HTR-8/SVneo (cell line): ENCODE measurements around the gene BCL7B.
"Not testable (repeated sequence)": the region's sequence is repeated elsewhere in the genome, so short reads cannot be mapped to it uniquely, and the experiment has no call there.

Experiments
- DNase-seq: peaks from one replicate; pipeline ENCODE4 v3.0.0; 2011; ENCODE audit warnings: low spot score, mixed read lengths; ENCODE audit not compliant: insufficient read length
- FAIRE-seq: peaks from 2 replicates; lab custom pipeline; 2011; peaks lifted over from hg19 to GRCh38; lab: Jason Lieb, UNC

BCL7B gene

GRCh38 chr7:73538510-73538909, 19.0 kb downstream of the BCL7B start:
- not testable (repeated sequence) for FAIRE-seq, DNase-seq

DNA sequence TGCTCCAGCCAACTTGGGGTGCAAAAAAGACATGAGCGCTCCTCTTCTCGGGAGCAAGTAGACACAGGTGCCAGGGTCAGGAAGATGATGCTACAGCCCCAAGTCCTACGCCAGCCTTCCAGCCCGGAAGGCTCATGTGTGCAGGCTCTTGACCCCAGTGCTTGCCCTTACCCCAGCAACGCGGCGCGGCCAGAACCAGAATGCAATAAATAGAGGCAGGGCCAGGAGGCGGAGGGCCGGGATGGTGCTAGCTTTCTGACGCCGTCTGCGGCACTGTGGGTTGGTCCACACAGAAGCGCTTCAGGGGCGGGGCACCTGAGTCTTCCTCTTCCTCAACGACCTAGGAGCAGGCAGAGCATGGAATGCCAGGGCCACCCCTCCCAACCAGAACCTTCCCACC, 20.4 kb downstream of the BCL7B start:
- DNase-seq (no peak), FAIRE-seq (no peak)

DNA sequence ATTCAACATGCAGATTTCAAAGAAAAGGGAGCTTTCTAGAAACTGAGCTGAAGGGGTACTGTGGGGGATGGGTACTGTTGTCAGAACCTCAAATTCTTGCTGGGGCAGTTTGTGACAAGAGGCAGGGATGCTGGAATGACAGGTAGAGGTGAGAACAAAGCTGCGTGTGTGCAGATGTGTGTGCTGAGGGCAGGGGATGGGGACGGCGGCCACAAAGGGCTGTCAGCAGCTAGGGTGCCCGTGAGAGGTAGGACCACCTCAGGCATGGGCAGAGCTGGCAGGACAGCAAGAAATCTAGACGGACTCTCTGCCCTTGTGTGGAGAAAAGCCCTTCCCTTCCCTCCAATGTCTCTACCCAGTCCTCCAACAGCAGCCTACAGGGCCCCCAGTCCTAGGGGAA, 21.0 kb downstream of the BCL7B start:
- DNase-seq (no peak), FAIRE-seq (no peak)

- not testable (repeated sequence) for FAIRE-seq, DNase-seq
Observed at GRCh38 chr7:73535918-73536317, 21.6 kb downstream of the BCL7B start.

- FAIRE-seq (peak; percentile 85), DNase-seq (no peak)
Observed at GRCh38 chr7:73533742-73534141, 23.7 kb downstream of the BCL7B start.

DNA sequence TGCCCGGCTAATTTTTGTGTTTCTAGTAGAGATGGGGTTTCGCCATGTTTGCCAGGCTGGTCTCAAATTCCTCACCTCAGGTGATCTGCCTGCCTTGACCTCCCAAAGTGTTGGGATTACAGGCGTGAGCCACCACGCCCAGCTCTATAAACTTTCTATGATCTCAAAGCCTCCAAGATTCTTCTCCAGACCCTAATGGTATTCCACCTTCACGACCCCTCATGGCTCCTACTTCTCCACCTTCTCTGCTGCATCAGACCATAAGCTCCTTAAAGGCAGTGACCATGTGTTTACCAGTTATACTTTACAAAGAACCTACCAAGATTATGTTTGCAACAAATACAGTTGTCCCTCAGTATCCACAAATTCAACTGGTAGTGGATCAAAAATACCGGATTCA, 25.3 kb downstream of the BCL7B start:
- FAIRE-seq (no peak), DNase-seq (no peak)

DNA sequence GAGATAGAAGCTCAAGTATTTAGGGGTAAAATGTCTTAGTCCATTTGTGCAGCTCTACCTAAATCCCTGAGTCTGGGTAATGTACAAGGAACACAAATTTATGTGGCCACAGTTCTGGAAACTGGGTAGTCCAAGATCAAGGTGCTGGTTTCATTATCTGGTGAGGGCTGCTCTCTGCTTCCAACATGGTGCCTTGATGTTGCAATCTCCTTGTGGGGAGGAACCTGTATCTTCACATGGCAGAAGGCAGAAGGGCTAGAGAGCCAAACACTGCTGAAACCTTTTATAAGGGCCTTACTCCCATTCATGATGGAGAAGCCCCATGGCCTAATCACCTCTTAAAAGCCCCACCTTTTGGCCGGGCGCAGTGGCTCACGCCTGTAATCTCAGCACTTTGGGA, 26.7 kb downstream of the BCL7B start:
- no peak for FAIRE-seq
- no peak for DNase-seq

- DNase-seq (no peak), FAIRE-seq (no peak)
Observed at GRCh38 chr7:73526896-73527821, 30.3 kb downstream of the BCL7B start.

DNA sequence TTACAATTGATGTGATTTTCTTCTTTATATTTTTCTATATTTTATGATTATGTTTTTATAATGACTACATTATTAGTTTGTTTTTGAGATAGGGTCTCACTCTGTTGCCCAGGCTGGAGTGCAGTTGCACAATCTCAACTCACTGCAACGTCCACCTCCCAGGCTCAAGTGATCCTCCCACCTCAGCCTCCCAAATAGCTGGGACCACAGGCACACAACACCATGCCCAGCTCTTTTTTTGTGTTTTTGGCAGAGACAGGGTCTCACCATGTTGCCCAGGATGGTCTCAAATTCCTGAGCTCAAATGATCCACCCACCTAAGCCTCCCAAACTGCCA, 31.4 kb downstream of the BCL7B start:
- FAIRE-seq, DNase-seq: not testable (repeated sequence)

GRCh38 chr7:73522105-73522872, 35.2 kb downstream of the BCL7B start, which contains the start of gene BAZ1B:
Gene BAZ1B, minus strand, starts transcription at chr7:73522293. Its CDS starts 360 bp downstream, at chr7:73521933.
- peak; percentile 89 for DNase-seq
- FAIRE-seq, result peak; percentile 40

GRCh38 chr7:73521636-73522104, 35.8 kb downstream of the BCL7B start:
- no peak for DNase-seq
- no peak for FAIRE-seq

GRCh38 chr7:73520673-73521635, 36.5 kb downstream of the BCL7B start:
- no peak for DNase-seq
- no peak for FAIRE-seq

- DNase-seq (no peak), FAIRE-seq (no peak)
Observed at GRCh38 chr7:73519867-73520672, 37.4 kb downstream of the BCL7B start.

DNA sequence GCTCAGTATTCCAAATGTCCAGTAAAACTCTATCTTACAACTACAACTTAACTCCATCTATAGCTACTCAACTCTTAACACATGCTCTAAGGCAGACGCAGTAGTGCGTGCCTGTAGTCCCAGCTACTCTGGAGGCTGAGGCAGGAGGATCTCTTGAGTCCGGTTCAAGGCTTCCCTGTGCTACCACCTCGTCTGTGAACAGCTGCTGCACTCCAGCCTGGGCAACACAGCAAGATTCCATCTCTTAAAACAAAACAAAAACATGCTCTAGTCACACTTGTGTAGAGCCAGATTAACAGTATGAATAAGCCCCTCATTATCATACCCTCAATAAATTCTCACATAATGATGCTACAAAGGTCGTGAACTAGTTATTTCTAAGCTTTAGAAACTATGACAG, 39.0 kb downstream of the BCL7B start:
- DNase-seq (no peak), FAIRE-seq (no peak)

GRCh38 chr7:73517241-73517995, 40.1 kb downstream of the BCL7B start:
- no peak for DNase-seq
- FAIRE-seq, result no peak

GRCh38 chr7:73515178-73515577, 42.3 kb downstream of the BCL7B start:
- FAIRE-seq (no peak), DNase-seq (no peak)

DNA sequence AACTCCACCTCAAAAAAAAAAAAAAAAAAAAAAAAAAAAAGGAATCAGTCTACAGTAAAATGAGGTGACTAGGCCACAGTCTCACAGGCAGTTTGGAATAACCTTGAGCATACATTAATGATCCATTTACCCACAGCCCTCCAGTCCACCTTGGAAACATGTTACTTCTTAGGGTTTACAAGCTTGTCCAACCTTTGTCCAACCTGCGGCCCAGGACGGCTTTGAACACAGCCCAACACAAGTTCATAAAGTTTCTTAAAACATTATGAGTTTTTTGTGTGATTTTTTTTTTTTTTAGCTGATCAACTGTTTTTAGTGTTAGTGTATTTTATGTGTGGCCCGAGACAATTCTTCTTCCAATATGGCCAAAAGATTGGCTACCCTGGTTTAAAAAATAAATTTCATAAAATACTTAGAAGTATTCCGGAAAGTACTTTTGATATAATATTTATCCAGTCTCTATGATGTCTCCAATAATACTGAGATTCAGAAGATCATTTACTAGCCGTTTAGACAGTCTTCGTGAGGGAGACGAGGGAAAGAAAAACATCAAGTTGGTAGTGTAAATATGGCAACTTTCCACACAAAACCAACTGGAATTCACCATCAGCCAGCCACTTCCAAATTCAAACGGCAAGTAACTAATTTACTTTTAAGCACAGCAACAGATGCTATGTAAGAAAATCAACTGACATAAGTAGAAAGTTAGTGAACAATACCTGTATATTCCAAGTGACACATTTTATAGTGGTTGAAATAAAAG, 45.3 kb downstream of the BCL7B start:
- FAIRE-seq, result no peak
- no peak for DNase-seq

GRCh38 chr7:73509463-73509862, 48.0 kb downstream of the BCL7B start:
- FAIRE-seq (no peak), DNase-seq (no peak)
